ENCODE measurements around the gene XKR7.

Gene XKR7

DNA sequence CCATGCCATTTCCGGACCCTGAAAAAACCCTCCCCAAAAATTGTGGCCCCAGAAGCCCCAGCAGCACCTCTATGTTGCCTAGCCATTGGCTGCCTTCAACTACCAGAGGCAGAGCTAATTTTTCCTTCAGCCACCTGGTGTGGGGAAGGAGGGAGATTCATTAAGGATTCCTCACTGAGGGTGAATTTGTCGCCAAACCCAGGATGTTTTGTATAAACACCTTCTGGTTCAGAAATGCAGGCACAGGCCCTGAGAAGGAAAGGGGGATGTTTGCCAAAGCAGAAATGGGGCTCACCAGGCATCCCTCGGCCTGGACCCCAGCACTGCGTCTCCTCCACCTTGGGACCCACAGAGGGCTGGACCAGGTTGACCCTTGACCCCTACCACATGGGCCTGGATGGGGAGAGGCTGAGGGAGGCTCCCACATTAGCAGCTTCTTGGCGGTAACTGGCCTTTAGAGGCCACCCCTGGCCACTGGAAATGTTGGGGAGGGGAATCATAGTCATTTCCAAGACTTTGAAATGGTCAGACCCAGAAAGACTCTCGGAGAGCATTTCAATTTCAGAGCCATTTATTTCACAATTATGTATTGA lies 14.3 kb upstream of the XKR7 start:
- Mint-ChIP-seq H3K9me3 (no peaks in the 10 kb centered on the region), H3K4me3 (no peak overlapping the region), H3K27ac (no peak overlapping the region), H3K36me3 (ENCODE audit: low read depth) (peaks cover 18% of the 10 kb centered on the region), H3K27me3 (peaks cover 5% of the 10 kb centered on the region), H3K4me1 (peaks cover 32% of the 10 kb centered on the region)
- DNase-seq (no peak), ATAC-seq (no peak)

DNA sequence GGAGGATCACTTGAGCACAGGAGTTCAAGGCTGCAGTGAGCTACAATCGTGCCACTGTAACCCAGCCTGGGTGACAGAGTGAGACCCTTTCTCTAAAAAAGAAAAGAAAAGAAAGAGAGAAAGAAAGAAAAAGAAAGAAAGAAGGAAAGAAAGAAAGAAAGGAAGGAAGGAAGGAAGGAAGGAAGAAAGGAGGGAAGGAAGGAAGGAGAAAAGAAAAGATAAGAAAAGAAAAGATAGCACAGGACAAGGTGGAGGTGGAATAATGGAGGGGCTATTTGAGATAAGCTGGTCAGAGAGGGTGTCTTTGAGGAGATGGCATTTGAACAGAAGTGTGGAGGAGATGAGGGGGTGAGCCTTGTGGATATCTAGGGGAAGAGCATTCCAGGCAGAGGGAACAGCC lies 13.5 kb upstream of the XKR7 start:
- DNase-seq: no peak
- Mint-ChIP-seq H3K36me3 (ENCODE audit: low read depth) (peaks cover 13% of the 10 kb centered on the region), H3K27ac (no peak overlapping the region), H3K9me3 (no peaks in the 10 kb centered on the region), H3K4me1 (peaks cover 27% of the 10 kb centered on the region), H3K27me3 (peaks cover 9% of the 10 kb centered on the region), H3K4me3 (no peak overlapping the region)
- no peak for ATAC-seq

GRCh38 chr20:31956556-31957526 lies 11.1 kb upstream of the XKR7 start:
- DNase-seq: no peak
- Mint-ChIP-seq H3K27ac (no peak overlapping the region), H3K36me3 (ENCODE audit: low read depth) (peaks cover under 1% of the 10 kb centered on the region), H3K4me1 (peaks cover 5% of the 10 kb centered on the region), H3K9me3 (no peaks in the 10 kb centered on the region), H3K27me3 (peaks cover 15% of the 10 kb centered on the region), H3K4me3 (no peak overlapping the region)
- ATAC-seq: no peak

- H3K27me3 Mint-ChIP-seq: peaks cover 36% of the 10 kb centered on the region
- H3K36me3 Mint-ChIP-seq (ENCODE audit: low read depth): no peaks in the 10 kb centered on the region
- no peak for DNase-seq
- no peak overlapping the region for H3K27ac Mint-ChIP-seq
- no peak for ATAC-seq
- no peak overlapping the region for H3K4me3 Mint-ChIP-seq
- peaks cover 2% of the 10 kb centered on the region for H3K4me1 Mint-ChIP-seq
- H3K9me3 Mint-ChIP-seq: no peaks in the 10 kb centered on the region
Measured at GRCh38 chr20:31962761-31963160, 5.2 kb upstream of the XKR7 start.

- no peak overlapping the region for H3K4me3 Mint-ChIP-seq
- ATAC-seq: no peak
Measured at GRCh38 chr20:31963889-31964288, 4.1 kb upstream of the XKR7 start.

DNA sequence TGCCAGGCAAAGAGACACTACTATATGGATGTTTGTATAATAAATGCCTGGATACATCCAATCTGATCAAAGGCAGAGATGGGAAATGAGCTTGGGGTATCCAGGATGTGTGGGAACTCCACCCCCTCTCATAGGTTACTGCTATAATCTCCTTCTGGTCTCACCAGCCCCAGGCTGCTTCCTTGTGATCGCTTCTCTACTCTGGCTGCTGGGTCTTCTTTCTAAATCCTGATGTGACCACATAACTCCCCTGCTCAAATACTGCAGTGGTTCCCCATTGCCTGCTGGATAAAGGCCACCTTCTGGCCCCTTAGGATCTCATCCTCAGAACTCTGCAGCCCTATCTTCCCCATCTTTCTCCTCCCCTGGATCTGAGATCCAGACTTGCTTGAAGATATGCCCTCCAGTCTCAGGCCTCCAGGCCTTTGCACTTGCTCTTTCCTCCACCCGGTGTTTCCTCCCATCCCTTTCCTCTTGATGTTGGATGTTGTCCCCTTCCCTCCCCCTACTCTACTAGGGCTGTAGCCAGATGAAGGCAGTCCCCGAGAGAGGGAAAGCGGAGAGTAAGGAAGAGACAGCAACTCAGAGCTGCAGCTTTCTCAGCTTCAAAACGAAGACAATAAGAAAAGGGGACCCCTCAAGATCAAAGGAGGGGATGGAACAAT lies 828 bp upstream of the XKR7 start:
- H3K4me3 Mint-ChIP-seq: peak overlapping the region; percentile 25
- H3K27ac Mint-ChIP-seq: no peak overlapping the region
- H3K4me1 Mint-ChIP-seq: peaks cover 5% of the 10 kb centered on the region
- peaks cover 45% of the 10 kb centered on the region for H3K27me3 Mint-ChIP-seq
- no peak for ATAC-seq
- no peaks in the 10 kb centered on the region for H3K36me3 Mint-ChIP-seq (ENCODE audit: low read depth)
- H3K9me3 Mint-ChIP-seq: no peaks in the 10 kb centered on the region
- no peak for DNase-seq

More at GRCh38 chr20:31963889-31964288, 4.1 kb upstream of the XKR7 start:
- Mint-ChIP-seq H3K4me1 (peaks cover 5% of the 10 kb centered on the region), H3K9me3 (no peaks in the 10 kb centered on the region), H3K27ac (no peak overlapping the region), H3K27me3 (peaks cover 36% of the 10 kb centered on the region), H3K36me3 (ENCODE audit: low read depth) (no peaks in the 10 kb centered on the region)
- no peak for DNase-seq

DNA sequence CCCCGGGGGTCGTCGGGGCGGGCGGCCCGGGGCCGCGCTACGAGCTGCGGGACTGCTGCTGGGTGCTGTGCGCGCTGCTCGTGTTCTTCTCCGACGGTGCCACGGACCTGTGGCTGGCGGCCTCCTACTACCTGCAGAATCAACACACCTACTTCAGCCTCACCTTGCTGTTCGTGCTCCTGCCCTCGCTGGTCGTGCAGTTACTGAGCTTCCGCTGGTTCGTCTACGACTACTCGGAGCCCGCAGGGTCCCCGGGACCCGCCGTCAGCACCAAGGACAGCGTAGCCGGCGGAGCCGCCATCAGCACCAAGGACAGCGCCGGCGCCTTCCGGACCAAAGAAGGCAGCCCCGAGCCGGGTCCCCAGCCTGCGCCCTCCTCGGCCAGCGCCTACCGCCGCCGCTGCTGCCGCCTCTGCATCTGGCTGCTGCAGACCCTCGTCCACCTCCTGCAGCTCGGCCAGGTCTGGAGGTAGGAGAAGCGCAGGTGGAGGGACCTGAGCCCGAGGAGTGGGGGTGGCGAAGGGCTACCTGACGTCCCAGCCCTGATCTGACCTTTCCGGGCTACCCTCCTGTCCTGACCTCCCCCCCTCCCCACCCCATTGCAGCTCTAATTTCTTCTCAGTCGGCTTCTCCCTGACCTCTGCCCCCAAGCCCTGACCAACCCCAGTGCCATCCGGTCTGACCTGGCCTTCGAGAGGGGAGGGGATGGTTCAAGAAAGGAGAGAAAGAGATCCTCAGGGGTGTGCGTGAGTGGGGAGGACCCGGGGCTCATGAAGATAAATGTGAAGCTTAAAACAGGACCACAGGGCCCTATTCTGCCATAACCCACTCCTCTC lies 558 bp downstream of the XKR7 start:
- H3K27me3 Mint-ChIP-seq: peaks cover 48% of the 10 kb centered on the region
- DNase-seq (peak; percentile 86), ATAC-seq (peak; percentile 80)
- H3K4me1 Mint-ChIP-seq: peaks cover 5% of the 10 kb centered on the region
- H3K9me3 Mint-ChIP-seq: no peaks in the 10 kb centered on the region
- no peaks in the 10 kb centered on the region for H3K36me3 Mint-ChIP-seq (ENCODE audit: low read depth)
- H3K4me3 Mint-ChIP-seq: peak overlapping the region; percentile 83
- no peak overlapping the region for H3K27ac Mint-ChIP-seq

- peaks cover 5% of the 10 kb centered on the region for H3K4me1 Mint-ChIP-seq
- H3K4me3 Mint-ChIP-seq: no peak overlapping the region
- H3K27ac Mint-ChIP-seq: no peak overlapping the region
- H3K36me3 Mint-ChIP-seq (ENCODE audit: low read depth): no peaks in the 10 kb centered on the region
- H3K9me3 Mint-ChIP-seq: no peaks in the 10 kb centered on the region
- peaks cover 51% of the 10 kb centered on the region for H3K27me3 Mint-ChIP-seq
- DNase-seq (no peak), ATAC-seq (no peak)
Measured at GRCh38 chr20:31969991-31970390, 2.0 kb downstream of the XKR7 start.

DNA sequence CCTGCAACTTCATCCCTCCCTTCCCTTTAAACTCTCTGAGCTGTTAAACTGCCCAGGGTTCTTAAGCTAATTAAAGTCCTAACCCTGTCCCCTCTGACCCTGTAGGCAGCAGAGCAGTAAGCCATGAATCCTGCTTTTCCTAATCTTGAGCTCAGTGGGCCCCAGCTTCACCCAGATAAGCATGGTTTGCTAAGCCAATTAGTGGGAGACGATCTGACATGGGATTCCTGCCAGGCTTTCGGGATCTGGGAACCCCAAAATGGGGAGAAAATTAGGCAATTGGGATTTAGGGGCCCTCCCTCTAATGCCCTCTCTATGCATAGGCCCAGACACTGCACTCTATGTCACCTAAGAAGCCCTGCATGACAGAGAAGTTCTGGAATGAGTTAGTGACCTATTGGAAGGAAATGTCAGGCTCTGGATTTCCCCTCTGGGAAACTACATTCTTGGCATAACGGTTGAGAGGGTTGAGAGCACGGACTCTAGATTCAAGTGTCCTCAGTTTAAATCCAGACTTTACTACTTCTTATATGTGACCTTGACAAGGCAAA lies 4.6 kb downstream of the XKR7 start:
- peaks cover 2% of the 10 kb centered on the region for H3K4me1 Mint-ChIP-seq
- H3K4me3 Mint-ChIP-seq: no peak overlapping the region
- ATAC-seq (no peak), DNase-seq (no peak)
- no peaks in the 10 kb centered on the region for H3K36me3 Mint-ChIP-seq (ENCODE audit: low read depth)
- no peak overlapping the region for H3K27ac Mint-ChIP-seq
- peaks cover 37% of the 10 kb centered on the region for H3K27me3 Mint-ChIP-seq
- no peaks in the 10 kb centered on the region for H3K9me3 Mint-ChIP-seq

DNA sequence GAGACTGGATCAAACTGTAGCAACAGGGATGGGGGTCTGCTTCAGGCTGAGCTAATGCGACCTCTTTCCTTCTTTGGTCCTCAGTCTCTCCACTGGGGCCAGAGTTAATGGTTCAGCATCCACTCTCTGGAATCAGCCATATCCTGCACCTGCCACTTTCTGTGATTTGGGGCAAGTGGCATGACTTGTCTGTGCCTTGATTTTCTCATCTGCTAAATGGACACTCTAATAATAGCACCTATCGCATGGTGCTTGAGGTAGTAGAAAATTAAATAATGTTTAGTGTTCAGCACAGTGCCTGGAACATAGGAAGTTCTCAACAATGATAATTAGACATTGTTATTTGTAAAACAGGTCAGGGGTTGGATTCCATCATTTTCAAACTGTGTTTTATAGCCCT lies 6.3 kb downstream of the XKR7 start:
- Mint-ChIP-seq H3K27me3 (peaks cover 31% of the 10 kb centered on the region), H3K27ac (no peak overlapping the region), H3K9me3 (no peaks in the 10 kb centered on the region), H3K4me1 (no peaks in the 10 kb centered on the region), H3K4me3 (no peak overlapping the region), H3K36me3 (ENCODE audit: low read depth) (no peaks in the 10 kb centered on the region)
- ATAC-seq: no peak
- no peak for DNase-seq

GRCh38 chr20:31974951-31975487 lies 7.1 kb downstream of the XKR7 start:
- DNase-seq: no peak
- ATAC-seq: no peak
- Mint-ChIP-seq H3K27ac (no peak overlapping the region), H3K4me3 (no peak overlapping the region), H3K4me1 (no peaks in the 10 kb centered on the region), H3K36me3 (ENCODE audit: low read depth) (no peaks in the 10 kb centered on the region), H3K27me3 (peaks cover 26% of the 10 kb centered on the region), H3K9me3 (no peaks in the 10 kb centered on the region)

- Mint-ChIP-seq H3K36me3 (ENCODE audit: low read depth) (no peaks in the 10 kb centered on the region), H3K27ac (no peak overlapping the region), H3K9me3 (no peaks in the 10 kb centered on the region), H3K4me3 (no peak overlapping the region), H3K27me3 (peaks cover 21% of the 10 kb centered on the region), H3K4me1 (no peaks in the 10 kb centered on the region)
- DNase-seq (no peak), ATAC-seq (no peak)
Measured at GRCh38 chr20:31975874-31976273, 7.9 kb downstream of the XKR7 start.

- Mint-ChIP-seq H3K4me1 (no peaks in the 10 kb centered on the region), H3K27ac (no peak overlapping the region), H3K27me3 (peaks cover 22% of the 10 kb centered on the region), H3K4me3 (no peak overlapping the region), H3K9me3 (no peaks in the 10 kb centered on the region), H3K36me3 (ENCODE audit: low read depth) (no peaks in the 10 kb centered on the region)
- DNase-seq (no peak), ATAC-seq (no peak)
Measured at GRCh38 chr20:31977080-31977479, 9.1 kb downstream of the XKR7 start.

Data from activated naive CD8-positive, alpha-beta T cell treated with anti-CD3 and anti-CD28 coated beads, Interleukin-2, amount 50 U/mL, for 24 hours (primary cell).